Activated naive CD4-positive, alpha-beta T cell treated with anti-CD3 and anti-CD28 coated beads, Interleukin-2, amount 50 U/mL, for 24 hours (primary cell): ENCODE results near the gene DPM3.

Experiments used
- H3K27ac Mint-ChIP-seq: one replicate; pipeline ENCODE4 v1.8.0; 2021; ENCODE audit warnings: mild to moderate bottlenecking, mixed read lengths
- H3K27me3 Mint-ChIP-seq: one replicate; pipeline ENCODE4 v1.8.0; 2021; ENCODE audit warnings: mixed read lengths
- H3K36me3 Mint-ChIP-seq: one replicate; pipeline ENCODE4 v1.8.0; 2021; ENCODE audit warnings: mixed read lengths
- H3K4me1 Mint-ChIP-seq: one replicate; pipeline ENCODE4 v1.8.0; 2021; ENCODE audit warnings: mixed read lengths
- H3K4me3 Mint-ChIP-seq: one replicate; pipeline ENCODE4 v1.8.0; 2021; ENCODE audit warnings: mild to moderate bottlenecking, mixed read lengths
- H3K9me3 Mint-ChIP-seq: one replicate; pipeline ENCODE4 v1.8.0; 2021; ENCODE audit warnings: mixed read lengths

The DPM3 gene

DNA sequence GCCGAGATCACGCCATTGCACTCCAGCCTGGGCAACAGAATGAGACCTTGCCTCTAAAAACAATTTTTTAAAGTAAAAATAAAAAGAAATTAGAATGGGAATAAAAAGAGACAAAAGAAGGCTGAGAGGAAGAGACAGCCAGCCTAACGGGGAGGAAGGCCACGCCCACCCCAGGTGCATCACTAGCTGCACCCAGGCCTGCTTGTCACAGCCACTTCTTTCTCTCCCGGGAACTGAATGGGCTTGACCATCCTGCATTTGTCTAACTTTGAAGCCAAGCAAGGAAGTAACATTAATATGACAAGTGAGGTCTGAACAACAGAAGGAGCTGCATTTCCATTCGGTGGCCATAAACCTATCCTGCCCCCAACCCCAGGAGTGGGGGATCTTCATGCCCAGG is 33.5 kb downstream of the DPM3 start:
- Mint-ChIP-seq H3K36me3 (no peaks in the 10 kb centered on the region), H3K9me3 (no peaks in the 10 kb centered on the region), H3K4me3 (no peak overlapping the region), H3K4me1 (no peaks in the 10 kb centered on the region), H3K27me3 (no peaks in the 10 kb centered on the region), H3K27ac (no peak overlapping the region)

DNA sequence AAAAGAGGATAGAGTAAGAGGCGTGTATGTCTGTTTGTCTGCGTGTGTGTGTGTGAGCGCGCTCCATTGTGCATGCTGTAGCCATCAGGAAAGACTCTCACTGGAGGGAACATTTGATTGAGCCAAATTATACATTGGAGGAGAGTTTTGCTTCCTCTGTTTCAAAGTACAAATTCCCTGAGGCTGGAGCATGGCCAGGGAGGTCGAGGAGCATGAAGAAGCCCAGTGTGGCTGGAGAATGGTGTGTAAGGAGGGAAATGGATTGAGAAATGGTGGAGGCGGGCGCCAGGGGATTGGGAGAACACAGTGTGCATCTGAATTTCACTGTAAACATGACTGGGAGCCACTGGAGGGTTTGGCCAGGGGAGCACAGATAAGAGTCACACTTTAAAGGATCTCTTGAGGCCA is 34.7 kb downstream of the DPM3 start:
- H3K9me3 Mint-ChIP-seq = no peaks in the 10 kb centered on the region
- no peaks in the 10 kb centered on the region for H3K27me3 Mint-ChIP-seq
- no peaks in the 10 kb centered on the region for H3K4me1 Mint-ChIP-seq
- no peaks in the 10 kb centered on the region for H3K36me3 Mint-ChIP-seq
- H3K27ac Mint-ChIP-seq = no peak overlapping the region
- no peak overlapping the region for H3K4me3 Mint-ChIP-seq

DNA sequence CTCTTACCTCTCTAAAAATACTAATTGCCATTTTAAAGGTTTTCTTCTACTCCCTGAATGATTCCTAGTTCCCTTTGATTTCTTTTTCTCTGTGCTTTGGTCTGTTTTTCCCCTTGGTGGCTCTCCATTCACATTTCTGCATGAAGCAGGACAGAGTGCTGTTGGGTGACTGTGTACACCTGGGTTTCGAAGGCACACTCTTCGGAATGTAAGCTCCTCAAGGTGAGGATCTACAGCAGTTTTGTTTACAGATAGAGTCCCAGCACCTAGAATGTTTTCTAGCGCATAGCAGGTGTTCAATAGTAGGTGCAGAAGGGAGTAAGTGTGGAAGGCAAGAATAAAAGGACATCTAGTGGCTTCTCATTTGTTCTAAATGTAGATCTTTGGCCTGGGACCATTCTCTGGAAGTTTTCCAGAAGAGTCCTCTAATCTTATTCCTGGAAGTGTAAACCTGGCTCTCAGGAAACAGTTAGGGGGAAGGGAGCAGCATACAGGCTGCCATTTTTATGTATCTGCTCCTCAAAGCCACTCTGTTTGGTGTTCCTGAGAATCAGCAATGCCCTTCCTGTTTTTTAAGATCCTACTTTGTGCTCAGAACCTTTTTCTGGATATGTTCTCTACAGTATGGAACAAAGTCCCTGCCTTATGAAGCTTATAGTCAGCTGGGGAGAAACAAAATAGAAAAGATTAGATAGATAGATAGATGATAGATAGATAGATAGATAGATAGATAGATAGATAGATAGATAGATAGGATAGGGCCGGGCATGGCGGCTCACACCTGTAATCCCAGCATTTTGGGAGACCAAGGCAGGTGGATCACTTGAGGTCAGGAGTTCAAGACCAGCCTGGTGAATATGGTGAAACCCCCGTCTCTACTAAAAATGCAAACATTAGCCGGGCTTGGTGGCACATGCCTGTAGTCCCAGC is 35.5 kb downstream of the DPM3 start:
- no peaks in the 10 kb centered on the region for H3K36me3 Mint-ChIP-seq

DNA sequence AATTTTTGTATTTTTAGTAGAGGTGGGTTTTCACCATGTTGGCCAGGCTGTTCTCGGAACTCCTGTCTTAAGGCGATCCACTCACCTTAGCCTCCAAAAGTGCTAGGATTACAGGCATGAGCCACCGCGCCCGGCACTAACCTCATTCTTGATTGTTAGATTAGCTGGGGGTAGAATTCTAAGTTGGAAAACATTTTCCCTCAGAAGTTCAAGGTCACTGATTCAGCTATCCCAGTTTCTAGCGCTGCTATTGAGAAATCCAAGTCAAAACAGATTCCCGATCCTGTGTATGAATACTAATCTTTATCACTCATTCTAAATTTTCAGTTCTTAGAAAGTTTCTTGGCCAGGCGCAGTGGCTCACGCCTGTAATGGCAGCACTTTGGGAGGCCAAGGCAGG is 37.0 kb downstream of the DPM3 start:
- Mint-ChIP-seq H3K27me3 (no peaks in the 10 kb centered on the region), H3K9me3 (no peaks in the 10 kb centered on the region), H3K27ac (no peak overlapping the region), H3K36me3 (no peaks in the 10 kb centered on the region), H3K4me1 (no peaks in the 10 kb centered on the region), H3K4me3 (no peak overlapping the region)

More for the DNA sequence above, 35.5 kb downstream of the DPM3 start:
- no peaks in the 10 kb centered on the region for H3K4me1 Mint-ChIP-seq
- no peak overlapping the region for H3K4me3 Mint-ChIP-seq
- no peaks in the 10 kb centered on the region for H3K27me3 Mint-ChIP-seq
- H3K27ac Mint-ChIP-seq = no peak overlapping the region
- no peaks in the 10 kb centered on the region for H3K9me3 Mint-ChIP-seq

DNA sequence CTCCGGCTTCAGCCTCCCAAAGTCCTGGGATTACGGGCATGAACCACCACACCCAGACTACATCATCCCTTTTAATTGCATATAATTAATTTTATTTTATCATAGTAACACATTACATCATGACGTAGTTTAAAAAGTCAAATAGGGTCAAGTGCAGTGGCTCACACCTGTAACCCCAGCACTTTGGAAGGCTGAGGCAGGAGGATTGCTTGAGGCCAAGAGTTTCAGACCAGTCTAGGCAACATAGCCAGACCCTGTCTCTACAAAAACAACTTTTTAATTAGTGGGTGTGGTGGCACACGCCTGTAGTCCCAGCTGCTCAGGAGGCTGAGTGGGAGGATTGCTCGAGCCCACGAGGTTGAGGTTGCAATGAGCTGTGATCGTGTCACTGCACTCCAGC is 41.0 kb downstream of the DPM3 start:
- H3K4me1 Mint-ChIP-seq = no peaks in the 10 kb centered on the region
- peaks cover 2% of the 10 kb centered on the region for H3K27me3 Mint-ChIP-seq
- no peaks in the 10 kb centered on the region for H3K9me3 Mint-ChIP-seq
- H3K36me3 Mint-ChIP-seq = no peaks in the 10 kb centered on the region
- no peak overlapping the region for H3K4me3 Mint-ChIP-seq
- no peak overlapping the region for H3K27ac Mint-ChIP-seq

DNA sequence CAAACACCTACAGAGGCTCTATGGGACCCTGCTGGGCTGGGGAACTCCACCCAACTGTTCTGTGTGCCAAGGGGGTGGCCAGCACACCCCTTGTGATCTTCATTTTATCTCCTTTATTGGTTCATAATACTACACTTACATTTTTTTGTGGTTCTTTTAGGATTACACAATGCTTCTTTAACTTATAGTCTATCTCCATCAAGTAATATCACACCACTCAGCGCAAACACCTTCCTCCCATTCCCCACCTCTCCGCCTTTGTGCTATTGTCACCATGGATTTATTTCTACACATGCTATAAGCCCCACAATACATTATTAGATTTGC is 45.7 kb downstream of the DPM3 start:
- H3K4me1 Mint-ChIP-seq = peaks cover 7% of the 10 kb centered on the region
- H3K27me3 Mint-ChIP-seq = peaks cover 2% of the 10 kb centered on the region

DNA sequence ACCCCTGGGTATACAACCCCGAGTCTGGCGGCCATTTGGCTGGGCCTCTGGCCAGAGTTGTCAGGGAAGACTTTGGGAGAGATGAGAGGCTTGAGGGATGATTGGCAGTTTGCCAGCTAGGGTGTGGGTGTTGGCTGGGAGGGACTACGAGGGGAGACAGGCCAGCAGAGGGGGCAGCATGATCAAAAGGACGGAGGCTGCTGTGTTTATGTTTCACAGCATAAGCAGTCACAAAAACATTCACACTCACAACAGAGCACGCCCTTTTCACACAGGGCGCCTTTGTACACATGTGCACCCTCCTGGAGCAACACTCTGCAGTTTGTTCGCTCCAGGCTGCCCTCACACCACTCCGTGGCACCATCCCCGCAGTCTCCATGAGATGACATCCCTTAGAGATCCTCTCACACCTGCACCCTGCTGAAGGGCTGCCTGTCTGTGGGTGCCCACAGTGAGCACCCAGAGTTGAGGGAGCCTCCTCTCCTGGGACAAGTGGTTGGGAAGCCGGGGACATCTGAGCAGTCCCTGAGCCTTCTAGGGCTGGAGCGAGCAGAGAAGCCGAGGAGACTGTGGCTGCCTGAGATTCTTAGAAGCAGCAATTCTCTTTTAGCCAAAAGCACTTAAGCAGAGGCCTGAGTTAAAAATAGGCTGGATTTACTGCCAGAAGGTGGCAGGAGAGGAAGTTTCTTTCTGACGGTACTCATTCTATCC is 46.3 kb downstream of the DPM3 start:
- peaks cover 2% of the 10 kb centered on the region for H3K27me3 Mint-ChIP-seq
- no peak overlapping the region for H3K4me3 Mint-ChIP-seq
- no peaks in the 10 kb centered on the region for H3K36me3 Mint-ChIP-seq
- H3K4me1 Mint-ChIP-seq = peaks cover 7% of the 10 kb centered on the region
- no peaks in the 10 kb centered on the region for H3K9me3 Mint-ChIP-seq
- H3K27ac Mint-ChIP-seq = no peak overlapping the region

More for the DNA sequence above, 45.7 kb downstream of the DPM3 start:
- Mint-ChIP-seq H3K36me3 (no peaks in the 10 kb centered on the region), H3K4me3 (no peak overlapping the region), H3K9me3 (no peaks in the 10 kb centered on the region), H3K27ac (no peak overlapping the region)

DNA sequence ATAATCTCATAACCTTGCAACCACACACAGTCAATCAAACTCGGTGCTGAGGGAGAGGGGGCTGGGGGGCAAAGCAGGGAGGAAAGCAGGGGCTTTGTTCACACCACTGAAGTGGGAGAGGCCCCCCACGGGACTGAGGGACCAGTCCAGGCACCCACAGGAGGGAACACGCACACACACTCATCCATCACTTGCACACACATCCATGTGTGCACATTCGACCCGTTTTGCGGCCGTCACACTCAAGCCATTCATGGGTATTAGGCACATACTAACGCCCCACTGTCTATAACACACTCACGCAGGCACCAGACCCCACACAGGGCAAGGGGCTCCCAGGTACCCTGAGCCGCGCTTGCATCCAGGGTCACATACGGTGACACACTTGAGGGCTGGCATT is 47.7 kb downstream of the DPM3 start:
- H3K36me3 Mint-ChIP-seq = no peaks in the 10 kb centered on the region
- peaks cover 2% of the 10 kb centered on the region for H3K27me3 Mint-ChIP-seq
- no peak overlapping the region for H3K4me3 Mint-ChIP-seq
- no peak overlapping the region for H3K27ac Mint-ChIP-seq
- peaks cover 7% of the 10 kb centered on the region for H3K4me1 Mint-ChIP-seq
- H3K9me3 Mint-ChIP-seq = no peaks in the 10 kb centered on the region

DNA sequence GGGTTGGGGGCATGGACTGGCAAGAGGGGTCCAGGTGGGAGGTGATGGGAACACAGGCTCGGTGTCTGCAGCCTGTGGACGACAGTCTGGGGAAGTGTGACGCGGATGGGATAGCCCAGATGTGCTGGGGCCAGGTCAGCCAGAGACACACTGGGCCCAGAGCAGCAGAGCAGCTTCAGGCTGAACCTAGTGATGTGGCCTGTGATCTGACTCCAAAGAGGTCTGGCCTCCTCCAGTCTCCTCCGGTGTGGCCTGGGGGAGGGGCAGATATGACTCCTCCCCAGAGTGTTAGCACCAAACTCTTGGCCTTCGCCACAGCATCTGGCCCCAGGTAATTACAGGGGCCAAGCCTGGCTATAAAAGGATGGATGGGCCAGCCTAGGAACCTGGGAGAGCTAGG is 48.2 kb downstream of the DPM3 start:
- Mint-ChIP-seq H3K27ac (no peak overlapping the region), H3K36me3 (no peaks in the 10 kb centered on the region), H3K4me3 (no peak overlapping the region), H3K4me1 (peaks cover 11% of the 10 kb centered on the region), H3K27me3 (peaks cover 2% of the 10 kb centered on the region), H3K9me3 (no peaks in the 10 kb centered on the region)

DNA sequence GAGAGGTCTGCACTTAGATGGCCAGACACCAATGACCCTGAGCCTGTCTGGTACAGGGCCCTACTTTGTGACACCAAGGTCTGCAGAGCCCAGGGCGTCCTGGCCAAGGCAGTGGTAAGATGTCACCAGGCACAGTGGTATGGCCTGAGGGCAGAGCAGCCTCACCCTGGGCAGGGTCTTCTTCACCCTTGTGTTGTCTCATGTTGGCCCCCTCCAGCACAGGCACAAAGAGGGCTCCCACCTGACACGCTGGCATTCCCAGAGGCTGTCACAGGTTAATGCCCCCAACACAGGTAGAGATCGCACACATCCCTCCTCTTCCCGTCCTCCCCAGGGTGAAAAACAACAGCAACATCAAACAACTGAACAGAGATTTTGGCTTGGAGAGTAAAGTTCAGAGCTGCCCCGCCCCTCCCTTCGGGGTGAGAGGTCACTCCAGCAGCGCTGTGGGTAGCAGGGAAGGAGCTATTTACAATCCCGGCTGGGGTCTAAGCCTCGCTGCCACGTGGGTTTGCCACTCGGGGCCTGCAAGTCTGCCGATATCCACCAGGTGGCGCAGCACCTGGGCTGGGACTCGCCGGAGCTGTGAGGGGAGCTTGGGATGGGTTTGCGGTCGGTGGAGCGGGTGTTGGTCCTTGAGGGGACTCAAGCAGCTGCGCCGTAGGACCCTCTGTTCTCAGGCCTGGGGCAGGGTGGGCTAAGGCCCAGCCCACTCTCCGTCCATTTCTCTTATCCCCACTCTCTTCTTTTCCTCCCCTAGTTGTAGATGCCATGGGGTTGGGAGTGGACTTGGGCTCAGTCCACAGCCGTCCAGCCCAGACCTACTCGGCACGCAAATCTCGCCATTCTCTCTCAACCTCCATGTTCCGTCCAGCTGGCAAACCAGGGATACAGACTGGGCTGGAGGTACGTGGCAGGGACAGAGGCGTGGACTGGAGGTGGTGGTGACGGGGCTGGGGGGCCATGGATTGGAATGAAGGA is 49.0 kb downstream of the DPM3 start:
- Mint-ChIP-seq H3K9me3 (no peaks in the 10 kb centered on the region), H3K4me1 (peaks cover 12% of the 10 kb centered on the region), H3K36me3 (no peaks in the 10 kb centered on the region), H3K27ac (peak overlapping the region; percentile 30), H3K4me3 (no peak overlapping the region), H3K27me3 (peaks cover 2% of the 10 kb centered on the region)
